HepG2 (cell line): ENCODE results near the gene CEBPA.

Experiments used
- DBP ChIP-seq: sonication (generic); formaldehyde crosslinking; IDR thresholded peaks from 2 replicates; pipeline ENCODE4 v1.4.0; 2020; ENCODE audit warnings: missing genetic modification reagents; ENCODE audit errors: not compliant biosample characterization
- POLR2A ChIP-seq, 2 experiments: IDR thresholded peaks; 2 replicates each; pipeline ENCODE4 v1.6.1; 2011; ENCODE audit warnings: low read depth in 2 of 2, low read length in 2 of 2, mild to moderate bottlenecking in 1 of 2, moderate library complexity in 1 of 2; ENCODE audit not compliant: insufficient read depth in 1 of 2
- RNF219 ChIP-seq: sonication (generic); formaldehyde crosslinking; IDR thresholded peaks from 2 replicates; pipeline ENCODE4 v1.5.0; 2020; ENCODE audit warnings: mild to moderate bottlenecking, missing genetic modification reagents
- ZNF280B ChIP-seq: sonication (generic); formaldehyde crosslinking; IDR thresholded peaks from 2 replicates; pipeline ENCODE4 v1.5.0; 2020; ENCODE audit warnings: missing genetic modification reagents, mild to moderate bottlenecking, borderline replicate concordance

- TF ChIP-seq POLR2A (IDR thresholded peaks at IDR 0.05; ENCODE audit: insufficient read depth in 1 of 2, low read depth in 2 of 2, low read length in 2 of 2) (no peak), ZNF280B (CRISPR knock-in tag) (no peak), RNF219 (CRISPR knock-in tag) (no peak), DBP (CRISPR knock-in tag) (no peak)
Observed at GRCh38 chr19:33280351-33280921, 21.9 kb downstream of the CEBPA start.
